HS-5 (cell line): ENCODE results near the gene NDUFS2.
A peak's percentile ranks its signal among the peaks of the same experiment; 100 is the strongest.

Experiments
- DNase-seq: peaks from one replicate; pipeline ENCODE4 v3.0.0-alpha.2; 2012; ENCODE audit warnings: low read depth

NDUFS2 gene

DNA sequence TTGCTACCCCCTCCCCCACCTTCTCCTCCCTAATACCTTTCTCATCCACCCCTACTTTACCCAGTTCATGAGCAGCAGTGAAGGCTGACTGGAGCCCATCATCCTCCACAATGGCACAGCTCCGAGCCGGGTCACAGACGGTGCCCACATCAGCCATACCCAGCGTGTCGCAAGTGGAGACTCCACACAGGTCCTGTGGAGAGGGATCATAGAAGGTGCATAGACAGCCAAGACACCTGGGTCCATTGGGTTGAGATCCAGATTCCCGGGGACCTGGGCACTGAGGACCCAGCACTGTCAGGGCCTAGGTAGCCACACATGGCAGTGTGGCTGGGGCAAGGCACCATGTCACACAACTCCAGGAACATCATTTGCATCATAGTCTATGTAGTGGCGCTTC lies 6.1 kb upstream of the NDUFS2 start:
- no peak for DNase-seq

DNA sequence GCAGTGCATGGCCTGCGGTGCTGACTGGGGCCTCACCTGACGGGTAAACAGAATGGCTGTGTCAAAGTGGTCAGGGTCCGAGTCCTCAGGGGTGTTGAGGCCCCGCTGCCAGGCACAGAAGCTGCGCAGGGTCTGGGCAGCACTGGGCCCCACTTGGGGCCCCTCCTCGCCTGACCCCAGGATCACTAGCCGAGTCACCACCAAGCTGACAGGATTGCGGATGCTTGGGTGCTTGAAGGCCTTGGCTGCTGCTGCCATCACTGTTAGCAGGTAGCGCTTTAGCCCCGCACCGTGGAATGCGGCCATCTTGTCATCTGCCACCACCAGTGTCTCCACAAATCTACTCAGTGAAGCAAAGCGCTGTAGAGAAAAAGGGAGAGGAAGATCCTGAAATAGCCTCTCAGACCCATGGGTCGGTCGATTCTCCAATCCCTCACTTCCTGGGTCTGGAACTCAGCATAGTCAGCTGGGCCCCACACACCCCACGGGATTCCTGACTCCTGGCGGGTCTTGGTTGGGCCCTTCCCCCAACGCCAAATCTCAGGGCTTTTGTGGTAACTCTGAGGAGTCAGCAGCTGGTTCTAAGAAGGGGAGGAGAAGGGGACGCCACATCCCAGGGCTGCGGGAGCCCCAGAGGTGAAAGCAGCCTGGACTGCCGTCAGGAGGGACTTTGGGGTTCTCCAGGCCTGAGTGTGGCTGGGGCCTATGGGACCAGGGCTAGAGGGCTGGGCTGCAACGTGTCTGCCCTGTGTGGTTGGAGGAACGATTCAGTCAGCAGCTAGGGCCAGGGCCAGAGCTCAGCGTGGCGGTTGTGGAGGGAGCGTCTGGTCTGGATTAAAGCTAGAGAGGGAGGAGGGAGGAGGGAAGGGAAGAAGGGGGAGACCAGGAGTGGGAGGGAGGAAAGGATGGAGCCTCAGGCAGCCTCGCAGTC lies 5.4 kb upstream of the NDUFS2 start:
- no peak for DNase-seq

DNA sequence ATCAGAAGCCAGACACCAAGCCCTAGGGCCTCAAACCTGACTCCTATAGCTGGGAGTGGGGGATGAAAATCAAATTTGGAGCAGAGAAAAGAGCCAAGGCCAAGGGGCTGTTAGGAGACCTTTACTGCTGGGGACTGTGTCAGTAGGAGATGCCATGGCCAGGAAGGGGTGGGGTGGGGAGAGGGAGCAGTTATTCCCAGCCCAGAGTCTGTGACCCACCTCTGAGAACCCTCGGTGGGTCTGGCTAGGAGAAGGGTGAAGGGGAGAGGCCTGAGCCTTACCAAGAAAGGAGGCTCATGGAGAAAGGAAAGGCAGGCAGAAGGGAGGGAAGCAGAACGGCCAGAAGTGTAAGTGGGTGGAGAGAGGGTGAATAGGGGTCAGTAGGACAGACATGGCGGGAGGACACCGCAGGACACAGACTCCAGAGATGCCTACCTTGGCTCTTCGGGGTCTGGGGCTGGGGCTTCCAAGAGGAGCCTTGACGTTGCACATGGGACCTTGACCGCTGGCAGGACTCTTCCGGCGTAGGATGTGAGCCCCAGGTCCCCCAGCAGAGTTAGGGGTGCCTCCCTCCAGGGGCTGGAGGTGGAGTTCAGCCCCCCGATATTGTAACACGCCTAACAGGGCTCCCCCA lies 4.5 kb upstream of the NDUFS2 start:
- no peak for DNase-seq

GRCh38 chr1:161198194-161198896 lies 3.8 kb upstream of the NDUFS2 start:
- DNase-seq: no peak

GRCh38 chr1:161198897-161199431 lies 3.2 kb upstream of the NDUFS2 start, which contains the start of gene ADAMTS4:
ADAMTS4 (minus strand) TSS chr1:161199054; CDS start chr1:161198627, 427 bp downstream.
- peak; percentile 87 for DNase-seq

GRCh38 chr1:161199506-161200139 lies 2.5 kb upstream of the NDUFS2 start:
- no peak for DNase-seq

- DNase-seq: no peak
These were observed 1.7 kb upstream of the NDUFS2 start for GRCh38 chr1:161200421-161200991.

GRCh38 chr1:161200992-161201835 lies 953 bp upstream of the NDUFS2 start:
- DNase-seq: peak; percentile 80

GRCh38 chr1:161206411-161207140 lies 4.4 kb downstream of the NDUFS2 start:
- DNase-seq: no peak

- no peak for DNase-seq
These were observed 5.0 kb downstream of the NDUFS2 start for GRCh38 chr1:161207173-161207572.

GRCh38 chr1:161209790-161210409 lies 7.7 kb downstream of the NDUFS2 start:
- no peak for DNase-seq

- no peak for DNase-seq
These were observed 12.2 kb downstream of the NDUFS2 start for GRCh38 chr1:161214369-161214768.

DNA sequence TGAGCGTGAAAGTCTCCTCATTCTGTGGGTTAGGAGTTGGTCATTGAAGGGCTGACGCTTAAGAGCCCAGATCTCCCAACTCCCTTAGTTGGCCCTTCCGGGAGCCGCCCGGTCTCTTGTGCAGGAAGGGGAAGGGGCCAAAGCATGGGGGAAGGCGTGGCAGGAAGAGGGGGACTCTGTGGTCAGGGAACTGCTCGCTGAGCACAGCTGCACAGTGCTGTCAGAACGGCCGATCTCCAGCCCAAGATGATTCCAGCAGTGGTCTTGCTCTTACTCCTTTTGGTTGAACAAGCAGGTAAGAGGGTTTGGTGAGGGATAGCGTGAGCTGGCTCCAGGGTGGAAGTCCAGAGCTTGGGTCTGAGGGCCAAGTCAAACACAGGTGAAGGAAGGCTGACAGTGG lies 12.9 kb downstream of the NDUFS2 start, which contains the start of gene FCER1G:
TSS of gene FCER1G (plus strand) at position 220 of the 400 bp plus-strand sequence. CDS start at position 247, 27 bp downstream.
- no peak for DNase-seq

DNA sequence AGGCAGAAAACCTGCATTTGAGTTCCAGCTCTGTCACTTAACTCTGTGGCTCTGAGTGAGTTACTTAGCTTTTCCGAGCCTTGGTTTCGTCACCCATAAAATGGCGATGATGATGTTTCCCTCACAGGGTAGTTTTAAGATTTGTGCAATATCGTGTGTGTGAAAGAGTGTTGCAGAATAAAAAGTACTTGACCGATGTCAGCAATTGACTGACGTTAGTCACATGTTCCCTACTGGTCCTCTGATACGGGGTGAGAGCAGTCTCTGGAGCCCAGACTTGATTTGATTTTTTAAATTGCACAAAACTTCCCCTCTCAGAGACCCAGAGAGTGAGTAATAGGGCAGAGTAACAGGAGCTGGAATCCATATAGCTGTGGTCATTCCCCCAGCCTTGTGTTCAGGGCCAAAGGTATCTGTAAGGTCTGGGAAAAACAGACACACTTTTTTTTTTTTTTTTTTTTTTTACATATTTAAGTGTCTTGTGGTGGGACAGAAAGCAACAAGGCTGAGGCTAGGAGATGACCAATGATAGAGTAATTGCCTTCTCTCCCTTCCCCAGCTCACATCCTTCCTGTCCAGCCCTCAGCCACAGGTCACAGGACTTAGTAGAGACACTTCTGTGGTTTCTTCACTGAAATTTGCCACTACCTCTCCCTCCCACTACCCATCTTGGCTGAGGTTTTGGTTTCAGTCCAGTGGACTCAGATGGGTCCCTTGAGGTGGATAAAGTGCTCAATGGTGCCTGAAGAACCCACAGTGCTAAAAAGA lies 15.0 kb downstream of the NDUFS2 start:
- peak; percentile 88 for DNase-seq

DNA sequence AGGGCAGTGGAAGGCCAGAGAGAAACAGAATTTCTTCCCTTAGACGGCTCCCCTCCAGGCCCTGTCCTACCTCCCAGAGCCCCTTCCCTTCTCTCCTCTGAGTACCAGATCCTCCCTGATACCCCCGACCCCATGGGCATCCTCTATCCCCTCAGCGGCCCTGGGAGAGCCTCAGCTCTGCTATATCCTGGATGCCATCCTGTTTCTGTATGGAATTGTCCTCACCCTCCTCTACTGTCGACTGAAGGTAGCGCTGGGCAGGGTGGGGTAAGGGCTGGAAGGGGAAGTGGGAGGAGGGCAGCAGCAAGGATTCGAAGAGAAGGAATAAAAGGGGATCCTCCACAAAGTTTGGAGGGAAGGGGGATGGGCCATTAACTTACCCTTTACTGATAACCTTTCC lies 15.7 kb downstream of the NDUFS2 start:
- no peak for DNase-seq

- no peak for DNase-seq
These were observed 16.3 kb downstream of the NDUFS2 start for GRCh38 chr1:161218301-161219077.

GRCh38 chr1:161219078-161219892 lies 17.1 kb downstream of the NDUFS2 start:
- DNase-seq: no peak
